Measurements from ENCODE around the gene EPN3.

- no peak for TF ChIP-seq CTCF (IDR thresholded peaks at IDR 0.05)
- TF ChIP-seq EP300 (IDR thresholded peaks at IDR 0.05), result no peak
- TF ChIP-seq POLR2A (IDR thresholded peaks at IDR 0.05; ENCODE audit: low read depth), result no peak
- no peak for TF ChIP-seq POLR2AphosphoS5 (IDR thresholded peaks at IDR 0.05)
Observed at GRCh38 chr17:50590946-50591737, 58.6 kb downstream of the EPN3 start.
